Body of pancreas (tissue), 4 donors: ENCODE results near the gene LEF1.

Experiments
- CTCF ChIP-seq, 7 experiments: fragments of 450-650 bp in 4 of 7; fragments of 200-600 bp in 3 of 7; sonication (generic) in 3 of 7; IDR thresholded peaks; one replicate each; pipeline ENCODE4 v1.5.1; 2016 to 2019; ENCODE audit warnings: antibody characterized with exemption in 7 of 7
- POLR2A ChIP-seq, 3 donors: fragments of 450-650 bp; IDR thresholded peaks; one replicate each; pipeline ENCODE4 v1.6.1; 2016; ENCODE audit warnings: antibody characterized with exemption in 3 of 3, mild to moderate bottlenecking in 2 of 3

DNA sequence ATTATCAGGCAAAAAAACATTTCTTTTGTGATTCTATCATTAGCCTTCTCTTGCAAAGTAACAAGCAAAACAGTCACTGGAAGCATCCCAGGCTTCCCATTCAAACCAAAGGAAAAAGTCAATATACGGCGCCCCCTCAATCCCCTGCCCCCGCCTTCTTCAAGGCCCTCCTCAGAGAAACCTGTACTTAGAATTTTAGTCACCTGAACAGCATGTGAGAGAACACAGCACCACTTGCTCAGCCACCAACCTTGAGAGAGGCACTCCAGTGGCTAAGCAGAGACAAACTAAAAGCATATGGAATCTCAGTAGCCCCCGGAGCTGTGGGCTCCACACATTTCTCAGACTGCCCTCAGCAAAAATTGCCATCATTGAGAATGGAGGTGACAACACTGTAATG is 25.2 kb downstream of the LEF1 start:
- no peak for TF ChIP-seq CTCF (IDR thresholded peaks at IDR 0.05)
- TF ChIP-seq POLR2A (IDR thresholded peaks at IDR 0.05) = no peak
